Right renal pelvis (tissue), 4 donors: ENCODE data around the gene ZNF608. TPM values are rescaled to one million over a fixed set of nuclear protein-coding genes. Genes with fewer than 3 reads are reported as not detected.

ENCODE experiments used
- DNase-seq, 4 donors: peaks; one replicate each; pipeline ENCODE4 v3.0.0-alpha.2; 2013; ENCODE audit warnings: low read depth in 4 of 4, low spot score in 3 of 4, missing footprints in 1 of 4
- polyA plus RNA-seq, 4 donors: library from polyadenylated mRNA; unstranded; fragments of 120-200 nt; gene quantifications; one replicate each; pipeline ENCODE4 v1.2.1, GENCODE V29; 2013; ENCODE audit not compliant: insufficient read length in 4 of 4

The ZNF608 gene
- polyA plus RNA-seq, 4 donors, result 51.1 to 74.8 (median 67.9) TPM

GRCh38 chr5:124698770-124699169, 47.7 kb downstream of the ZNF608 start:
- no peak for DNase-seq

- DNase-seq, result no peak
These were observed 48.4 kb downstream of the ZNF608 start for GRCh38 chr5:124697933-124698591.

GRCh38 chr5:124697501-124697900, 48.9 kb downstream of the ZNF608 start:
- no peak for DNase-seq

- DNase-seq, result no peak
These were observed 49.5 kb downstream of the ZNF608 start for GRCh38 chr5:124696898-124697297.
